Neutrophil (primary cell): ENCODE data around the gene CCDC93.

Source experiments
- H3K27ac ChIP-seq: fragments of 200-600 bp; sonication (generic); 2 replicates; pipeline ENCODE4 v1.5.1; 2016; ENCODE audit warnings: mild to moderate bottlenecking, moderate library complexity
- H3K27me3 ChIP-seq: fragments of 200-600 bp; sonication (generic); 2 replicates; pipeline ENCODE4 v1.6.0; 2016; ENCODE audit warnings: mild to moderate bottlenecking
- H3K36me3 ChIP-seq: fragments of 200-600 bp; sonication (generic); 2 replicates; pipeline ENCODE4 v1.5.1; 2017
- H3K4me1 ChIP-seq, 2 experiments: fragments of 200-600 bp in 1 of 2; sonication (generic) in 1 of 2; 1 replicate in 1 of 2; 2 replicates in 1 of 2; pipeline versions ENCODE4 v1.5.1 to v1.6.1; 2013 to 2016; ENCODE audit warnings: low read depth in 1 of 2, low read length in 1 of 2, mild to moderate bottlenecking in 1 of 2, moderate library complexity in 1 of 2; ENCODE audit not compliant: control insufficient read depth in 1 of 2, insufficient read depth in 1 of 2
- H3K4me3 ChIP-seq, 2 experiments: fragments of 200-600 bp in 1 of 2; sonication (generic) in 1 of 2; 1 replicate in 1 of 2; 2 replicates in 1 of 2; pipeline ENCODE4 v1.5.1; 2013 to 2016; ENCODE audit warnings: low read depth in 1 of 2, low read length in 1 of 2, mild to moderate bottlenecking in 1 of 2, moderate library complexity in 1 of 2
- H3K9me3 ChIP-seq: fragments of 200-600 bp; sonication (generic); 2 replicates; pipeline ENCODE4 v1.5.1; 2016
- TF ChIP-seq, protein P1 (sequence below): fragments of 200-600 bp; sonication (generic); IDR thresholded peaks from 2 replicates; pipeline ENCODE4 v1.5.1; 2016; ENCODE audit warnings: antibody characterized with exemption

Gene CCDC93

DNA sequence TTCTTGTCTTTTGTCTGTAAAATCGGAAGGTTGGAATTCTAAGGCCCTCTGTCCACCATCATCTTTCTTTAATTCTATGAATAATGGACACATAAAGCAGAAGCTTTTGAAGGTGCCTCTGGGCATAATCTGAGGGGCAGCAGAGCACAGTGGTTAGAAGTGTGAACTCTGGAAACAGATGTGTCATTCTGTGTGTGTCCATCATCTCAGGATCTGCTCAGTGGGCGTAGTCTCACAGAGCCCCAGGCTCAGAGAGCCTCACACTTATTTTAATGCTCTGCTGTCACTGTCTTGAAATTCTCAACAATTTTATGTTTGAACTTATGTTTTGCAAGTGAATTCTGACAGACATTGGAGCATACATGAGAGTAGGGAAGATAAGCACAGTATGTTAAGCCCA lies 31.0 kb upstream of the CCDC93 start:
- Histone ChIP-seq H3K27me3 (peaks cover 55% of the 10 kb centered on the region), H3K36me3 (no peaks in the 10 kb centered on the region)
- TF ChIP-seq, protein P1, sequence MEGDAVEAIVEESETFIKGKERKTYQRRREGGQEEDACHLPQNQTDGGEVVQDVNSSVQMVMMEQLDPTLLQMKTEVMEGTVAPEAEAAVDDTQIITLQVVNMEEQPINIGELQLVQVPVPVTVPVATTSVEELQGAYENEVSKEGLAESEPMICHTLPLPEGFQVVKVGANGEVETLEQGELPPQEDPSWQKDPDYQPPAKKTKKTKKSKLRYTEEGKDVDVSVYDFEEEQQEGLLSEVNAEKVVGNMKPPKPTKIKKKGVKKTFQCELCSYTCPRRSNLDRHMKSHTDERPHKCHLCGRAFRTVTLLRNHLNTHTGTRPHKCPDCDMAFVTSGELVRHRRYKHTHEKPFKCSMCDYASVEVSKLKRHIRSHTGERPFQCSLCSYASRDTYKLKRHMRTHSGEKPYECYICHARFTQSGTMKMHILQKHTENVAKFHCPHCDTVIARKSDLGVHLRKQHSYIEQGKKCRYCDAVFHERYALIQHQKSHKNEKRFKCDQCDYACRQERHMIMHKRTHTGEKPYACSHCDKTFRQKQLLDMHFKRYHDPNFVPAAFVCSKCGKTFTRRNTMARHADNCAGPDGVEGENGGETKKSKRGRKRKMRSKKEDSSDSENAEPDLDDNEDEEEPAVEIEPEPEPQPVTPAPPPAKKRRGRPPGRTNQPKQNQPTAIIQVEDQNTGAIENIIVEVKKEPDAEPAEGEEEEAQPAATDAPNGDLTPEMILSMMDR: no peak

DNA sequence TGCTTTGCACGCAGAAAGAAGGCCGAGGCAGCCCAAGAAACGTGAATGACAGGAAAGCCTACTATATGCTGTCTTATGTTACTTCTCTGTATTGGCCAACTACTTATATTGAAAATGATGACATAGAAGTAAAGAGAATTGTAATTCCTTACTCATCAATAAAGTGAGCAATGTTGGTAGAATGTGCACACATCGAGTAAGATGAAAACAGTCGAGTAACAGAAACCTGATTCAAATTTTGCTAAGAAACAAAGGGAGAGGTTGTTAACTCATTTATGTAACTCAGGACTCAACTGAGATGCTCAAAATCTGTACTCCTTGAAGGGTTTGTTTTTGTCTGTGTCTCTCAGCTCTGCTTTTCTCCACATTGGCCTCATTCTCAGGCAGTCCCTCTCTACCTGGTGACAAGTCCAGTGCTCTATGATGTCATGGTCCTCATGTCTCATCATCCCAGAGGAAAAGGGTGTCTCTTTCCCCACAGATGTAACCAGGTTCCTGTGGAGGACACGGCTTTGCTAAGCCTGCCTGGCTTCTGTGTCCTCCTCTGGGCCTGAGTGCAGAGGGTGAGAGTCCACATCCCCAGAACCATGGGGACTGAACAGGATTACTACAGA lies 30.3 kb upstream of the CCDC93 start:
- Histone ChIP-seq H3K9me3 (no peaks in the 10 kb centered on the region), H3K36me3 (no peaks in the 10 kb centered on the region), H3K27ac (no peak overlapping the region), H3K4me3 (no peak overlapping the region), H3K4me1 (peaks cover 26 to 28% of the 10 kb centered on the region in 2 experiments), H3K27me3 (peaks cover 61% of the 10 kb centered on the region)
- TF ChIP-seq, protein P1: no peak

More for the DNA sequence above, 31.0 kb upstream of the CCDC93 start:
- H3K4me3 ChIP-seq: no peak overlapping the region
- no peak overlapping the region for H3K27ac ChIP-seq
- H3K9me3 ChIP-seq: no peaks in the 10 kb centered on the region
- H3K4me1 ChIP-seq: peaks cover 33 to 35% of the 10 kb centered on the region in 2 experiments

DNA sequence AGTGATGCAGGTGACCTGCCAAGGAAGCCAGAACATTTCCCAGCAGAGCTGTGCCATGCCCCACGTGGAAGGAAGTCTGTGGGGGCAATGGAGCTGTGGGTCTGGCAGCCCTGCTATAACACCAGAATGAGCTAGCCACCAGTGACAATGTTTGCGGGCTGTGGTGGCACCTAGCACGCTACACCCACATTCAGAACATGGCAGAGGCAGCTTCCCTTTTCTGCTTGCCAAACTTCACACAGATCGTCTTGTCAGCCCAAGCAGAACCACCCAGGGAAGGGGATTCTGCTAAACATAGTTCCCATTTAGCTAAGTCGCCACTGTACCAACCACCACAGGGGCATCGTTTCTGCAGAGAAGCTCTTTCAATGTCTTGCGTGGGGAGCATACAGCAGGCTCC lies 27.0 kb upstream of the CCDC93 start:
- H3K4me1 ChIP-seq: no peaks in the 10 kb centered on the region
- no peak overlapping the region for H3K27ac ChIP-seq
- H3K36me3 ChIP-seq: no peaks in the 10 kb centered on the region
- no peaks in the 10 kb centered on the region for H3K9me3 ChIP-seq
- TF ChIP-seq, protein P1: no peak
- H3K4me3 ChIP-seq: no peak overlapping the region
- peaks cover 95% of the 10 kb centered on the region for H3K27me3 ChIP-seq

DNA sequence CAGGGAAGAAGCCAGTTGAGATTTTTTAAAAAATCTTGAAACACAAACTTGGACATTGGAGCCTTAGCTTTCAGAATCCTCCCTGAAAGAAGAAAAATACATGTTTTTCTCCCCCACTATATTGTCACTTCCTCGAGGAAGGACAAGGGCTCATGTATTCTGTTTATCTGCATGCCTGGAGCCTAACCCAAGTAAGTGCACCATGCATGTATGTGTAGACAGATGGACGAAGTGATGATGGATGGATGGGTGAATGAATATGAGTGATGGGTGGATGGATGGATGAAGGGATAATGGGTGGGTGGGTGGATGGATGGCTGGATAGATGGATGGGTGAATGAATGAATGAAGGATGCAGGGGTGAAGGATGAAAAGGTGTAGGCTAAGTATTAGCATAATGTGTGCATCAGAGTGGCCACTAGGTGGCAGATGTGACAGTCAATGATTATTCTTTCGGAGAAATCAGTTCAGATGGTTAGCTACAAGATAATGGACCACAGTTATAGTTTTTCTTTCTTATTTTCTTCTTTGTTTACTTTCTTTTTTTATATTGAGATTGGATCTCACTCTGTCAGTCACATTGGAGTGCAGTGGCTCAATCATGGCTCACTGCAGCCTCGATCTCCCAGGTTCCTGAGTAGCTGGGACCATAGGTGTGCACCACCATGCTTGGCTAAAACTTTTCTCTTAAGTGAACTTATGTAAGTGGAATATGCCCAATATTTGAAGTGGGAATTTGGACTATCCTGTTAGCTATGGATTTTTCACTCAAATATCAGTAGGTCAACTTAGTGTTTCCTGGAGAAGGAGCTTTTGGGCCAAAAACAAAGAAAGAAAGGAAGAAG lies 18.5 kb upstream of the CCDC93 start:
- Histone ChIP-seq H3K4me3 (no peak overlapping the region), H3K4me1 (no peaks in the 10 kb centered on the region), H3K27ac (no peak overlapping the region), H3K9me3 (no peaks in the 10 kb centered on the region), H3K27me3 (peaks cover 52% of the 10 kb centered on the region), H3K36me3 (no peaks in the 10 kb centered on the region)
- TF ChIP-seq, protein P1: peak; percentile 54

DNA sequence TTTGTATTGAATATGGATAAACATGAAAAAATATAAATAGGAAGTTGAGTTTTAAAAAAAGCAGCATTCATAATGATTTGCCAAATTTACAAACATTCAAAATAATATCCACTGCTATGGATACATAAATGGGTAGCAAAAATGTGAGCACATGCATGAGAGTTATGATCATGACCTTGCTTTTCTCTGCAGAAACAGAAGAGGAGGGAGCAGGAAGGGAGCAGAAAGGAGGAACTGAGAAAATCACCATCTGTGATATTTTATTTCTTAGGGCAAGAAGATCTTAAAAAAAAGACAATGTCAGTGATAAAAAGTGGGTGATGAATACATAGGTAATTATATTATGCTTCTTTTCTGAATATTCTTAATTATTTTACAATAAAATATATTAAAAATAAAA lies 17.7 kb upstream of the CCDC93 start:
- Histone ChIP-seq H3K27me3 (peaks cover 52% of the 10 kb centered on the region), H3K9me3 (no peaks in the 10 kb centered on the region), H3K4me1 (no peaks in the 10 kb centered on the region), H3K27ac (no peak overlapping the region), H3K4me3 (no peak overlapping the region), H3K36me3 (no peaks in the 10 kb centered on the region)
- TF ChIP-seq, protein P1: no peak
